RWPE2 (cell line): Measurements from ENCODE around the gene EHHADH.
"Not testable (repeated sequence)": the region's sequence is repeated elsewhere in the genome, so short reads cannot be mapped to it uniquely, and the experiment has no call there.

ENCODE experiments used
- ATAC-seq: fragments of 200-7000 bp; cut with Tn5 transposase; 3 replicates; pipeline ENCODE4 v1.9.1; 2021; ENCODE audit warnings: low read depth
- DNase-seq: peaks from one replicate; pipeline ENCODE4 v3.0.0-alpha.2; 2020; ENCODE audit warnings: low spot score
- H3K27ac ChIP-seq: fragments of 450-650 bp; 2 replicates; pipeline ENCODE4 v1.5.1; 2017; ENCODE audit warnings: mild to moderate bottlenecking; ENCODE audit not compliant: poor library complexity, severe bottlenecking
- H3K27me3 ChIP-seq: fragments of 250-450 bp; sonication (Bioruptor Pico); 2 replicates; pipeline ENCODE4 v1.5.1; 2021; ENCODE audit warnings: mild to moderate bottlenecking, moderate library complexity; ENCODE audit not compliant: insufficient read depth, poor library complexity, severe bottlenecking
- H3K36me3 ChIP-seq: fragments of 250-450 bp; sonication (Bioruptor Pico); 2 replicates; pipeline ENCODE4 v1.5.1; 2020; ENCODE audit warnings: low read depth, mild to moderate bottlenecking, moderate library complexity
- H3K4me1 ChIP-seq: fragments of 250-450 bp; sonication (Bioruptor Pico); 2 replicates; pipeline ENCODE4 v1.5.1; 2021; ENCODE audit warnings: mild to moderate bottlenecking, moderate library complexity; ENCODE audit not compliant: insufficient read depth, poor library complexity, severe bottlenecking
- H3K4me3 ChIP-seq: fragments of 250-450 bp; sonication (Bioruptor Pico); 2 replicates; pipeline ENCODE4 v1.5.1; 2021; ENCODE audit warnings: mild to moderate bottlenecking, moderate library complexity; ENCODE audit not compliant: severe bottlenecking
- H3K9me3 ChIP-seq: fragments of 250-450 bp; sonication (Bioruptor Pico); 2 replicates; pipeline ENCODE4 v1.5.1; 2021; ENCODE audit warnings: mild to moderate bottlenecking, moderate library complexity; ENCODE audit not compliant: severe bottlenecking
- TF ChIP-seq, protein P1 (sequence below): fragments of 450-650 bp; IDR thresholded peaks from one replicate; pipeline ENCODE4 v1.5.1; 2017; ENCODE audit warnings: mild to moderate bottlenecking, moderate library complexity; ENCODE audit not compliant: poor library complexity, severe bottlenecking

Gene EHHADH

DNA sequence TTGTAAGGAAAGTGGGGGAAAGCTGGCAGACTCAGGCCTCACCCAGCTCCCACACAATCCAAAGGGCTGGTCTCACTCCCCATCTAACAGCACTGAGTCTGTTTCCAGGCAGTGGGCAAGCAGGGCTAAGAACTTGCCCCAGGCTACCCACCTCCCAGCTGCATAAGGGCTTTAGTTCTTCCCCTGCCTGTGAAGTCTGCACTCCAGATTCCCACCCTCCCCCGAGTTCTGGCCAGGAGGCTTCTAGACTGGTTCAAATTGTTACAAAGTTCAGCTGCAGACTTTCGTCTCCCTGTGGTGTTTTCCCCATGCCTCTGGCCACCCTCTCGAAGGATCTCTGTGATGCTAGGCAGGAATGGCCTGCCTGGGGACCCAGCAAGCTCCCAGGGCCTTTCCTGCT, 11.2 kb downstream of the EHHADH start:
- Histone ChIP-seq H3K27ac (no peak overlapping the region), H3K4me1 (no peaks in the 10 kb centered on the region), H3K9me3 (peaks cover 1% of the 10 kb centered on the region), H3K36me3 (0 out of 2 replicates have a peak, but pooled peaks cover 4% of the 10 kb centered on the region), H3K27me3 (no peaks in the 10 kb centered on the region), H3K4me3 (no peak overlapping the region)
- ATAC-seq (no peak), DNase-seq (no peak)
- TF ChIP-seq, protein P1, sequence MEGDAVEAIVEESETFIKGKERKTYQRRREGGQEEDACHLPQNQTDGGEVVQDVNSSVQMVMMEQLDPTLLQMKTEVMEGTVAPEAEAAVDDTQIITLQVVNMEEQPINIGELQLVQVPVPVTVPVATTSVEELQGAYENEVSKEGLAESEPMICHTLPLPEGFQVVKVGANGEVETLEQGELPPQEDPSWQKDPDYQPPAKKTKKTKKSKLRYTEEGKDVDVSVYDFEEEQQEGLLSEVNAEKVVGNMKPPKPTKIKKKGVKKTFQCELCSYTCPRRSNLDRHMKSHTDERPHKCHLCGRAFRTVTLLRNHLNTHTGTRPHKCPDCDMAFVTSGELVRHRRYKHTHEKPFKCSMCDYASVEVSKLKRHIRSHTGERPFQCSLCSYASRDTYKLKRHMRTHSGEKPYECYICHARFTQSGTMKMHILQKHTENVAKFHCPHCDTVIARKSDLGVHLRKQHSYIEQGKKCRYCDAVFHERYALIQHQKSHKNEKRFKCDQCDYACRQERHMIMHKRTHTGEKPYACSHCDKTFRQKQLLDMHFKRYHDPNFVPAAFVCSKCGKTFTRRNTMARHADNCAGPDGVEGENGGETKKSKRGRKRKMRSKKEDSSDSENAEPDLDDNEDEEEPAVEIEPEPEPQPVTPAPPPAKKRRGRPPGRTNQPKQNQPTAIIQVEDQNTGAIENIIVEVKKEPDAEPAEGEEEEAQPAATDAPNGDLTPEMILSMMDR = no peak

DNA sequence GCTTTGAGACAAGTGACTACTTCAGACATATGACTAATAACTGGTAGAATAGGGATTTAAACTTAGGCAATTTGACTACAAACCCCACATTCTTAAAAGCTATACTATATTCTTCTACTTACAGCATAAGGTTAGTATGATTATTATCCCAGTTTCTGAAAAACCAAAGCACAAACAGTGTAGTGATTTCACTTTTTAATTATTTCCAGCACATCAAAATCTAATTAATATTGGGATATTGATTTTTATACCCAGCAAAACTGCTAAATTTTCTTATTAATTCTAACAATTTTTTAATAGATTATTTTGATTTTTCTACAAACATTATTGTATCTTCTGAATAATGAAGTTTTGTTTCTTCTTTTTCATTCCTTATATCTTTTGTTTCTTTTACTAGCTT, 16.9 kb downstream of the EHHADH start:
- Histone ChIP-seq H3K4me1 (no peaks in the 10 kb centered on the region), H3K36me3 (no peaks in the 10 kb centered on the region; the same call in 1 of the 2 replicates), H3K4me3 (no peak overlapping the region), H3K27me3 (no peaks in the 10 kb centered on the region), H3K9me3 (peaks cover 9% of the 10 kb centered on the region), H3K27ac (no peak overlapping the region)
- TF ChIP-seq, protein P1 = no peak
- no peak for ATAC-seq
- DNase-seq = no peak

DNA sequence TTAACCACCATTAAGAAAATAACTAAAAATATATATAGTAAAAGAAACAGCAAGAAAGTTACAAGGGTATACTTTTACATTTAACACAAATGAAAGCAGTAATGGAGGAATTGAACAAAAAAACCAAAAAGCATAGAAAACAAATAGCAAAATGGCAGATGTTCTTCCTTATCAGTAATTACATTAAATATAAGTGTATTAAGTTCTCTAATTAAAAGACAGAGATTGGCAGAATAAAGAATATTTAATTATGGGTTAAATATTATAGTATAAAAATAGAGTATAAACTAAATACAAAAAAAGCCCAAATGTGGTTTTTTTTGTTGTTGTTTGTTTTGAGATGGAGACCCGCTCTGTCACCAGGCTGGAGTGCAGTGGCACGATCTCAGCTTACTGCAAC, 20.5 kb downstream of the EHHADH start:
- Histone ChIP-seq H3K27ac (no peak overlapping the region), H3K36me3 (no peaks in the 10 kb centered on the region; the same call in 1 of the 2 replicates), H3K4me3 (no peak overlapping the region), H3K4me1 (no peaks in the 10 kb centered on the region), H3K27me3 (no peaks in the 10 kb centered on the region), H3K9me3 (peaks cover 9% of the 10 kb centered on the region)
- ATAC-seq = no peak
- TF ChIP-seq, protein P1 = no peak
- DNase-seq = no peak

DNA sequence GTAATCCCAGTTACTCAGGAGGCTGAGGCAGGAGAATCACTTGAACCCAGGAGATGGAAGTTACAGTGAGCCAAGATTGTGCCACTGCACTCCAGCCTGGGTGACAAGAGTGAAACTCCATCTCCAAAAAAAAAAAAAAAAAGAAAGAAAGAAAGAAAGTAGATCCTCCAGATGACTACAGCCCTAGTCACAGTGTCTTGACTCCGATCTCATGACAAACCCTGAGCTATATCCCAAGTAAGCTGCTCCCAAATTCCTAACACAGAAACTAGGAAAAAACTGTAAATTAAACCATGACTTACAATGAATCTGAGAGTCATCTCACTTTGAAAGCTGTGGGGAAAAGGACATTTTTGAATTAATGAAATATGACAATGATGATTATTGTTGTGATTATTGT, 27.3 kb downstream of the EHHADH start:
- not testable (repeated sequence) for H3K9me3 ChIP-seq, DNase-seq, H3K4me3 ChIP-seq, H3K27ac ChIP-seq, ATAC-seq, H3K4me1 ChIP-seq, H3K27me3 ChIP-seq, H3K36me3 ChIP-seq

DNA sequence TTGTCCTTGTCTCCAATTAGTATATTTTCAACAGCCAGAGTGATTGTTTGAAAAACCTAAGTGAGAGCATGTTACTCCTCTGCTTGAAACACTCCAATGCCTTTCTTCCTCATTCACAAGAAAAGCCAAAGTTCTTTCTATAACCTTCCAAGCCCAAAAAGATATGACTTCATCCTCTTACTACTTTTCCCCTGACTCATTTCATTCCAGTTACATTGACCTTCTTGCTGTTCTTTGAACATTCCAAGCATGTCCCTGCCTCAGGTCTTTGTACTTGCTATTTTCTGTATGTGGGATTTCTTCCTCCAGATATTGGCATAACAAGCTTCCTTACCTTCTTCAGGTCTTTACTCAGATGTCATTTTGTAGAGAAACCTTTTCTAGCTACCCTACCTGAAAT, 28.3 kb downstream of the EHHADH start:
- Histone ChIP-seq H3K27ac (no peak overlapping the region), H3K9me3 (no peaks in the 10 kb centered on the region), H3K36me3 (no peaks in the 10 kb centered on the region), H3K4me3 (no peak overlapping the region), H3K4me1 (no peaks in the 10 kb centered on the region), H3K27me3 (no peaks in the 10 kb centered on the region)
- TF ChIP-seq, protein P1 = no peak
- ATAC-seq (peak; percentile 51; the same call in 1 of the 3 replicates), DNase-seq (no peak)
